ENCODE measurements around the gene ADGRL1. TPM values are rescaled to one million over a fixed set of nuclear protein-coding genes. Genes with fewer than 3 reads are reported as not detected.

ADGRL1 gene
- polyA plus RNA-seq, 1 of the 3 experiments (the other 2 are of a cell fraction) = 13.4 TPM

- Histone ChIP-seq H4K20me1 (ENCODE audit: insufficient read depth) (no peaks in the 10 kb centered on the region), H3K9me3 (no peaks in the 10 kb centered on the region), H3K9ac (no peak overlapping the region), H3K27ac (ENCODE audit: low read depth in 2 of 2, low read length in 1 of 2) (no peak overlapping the region), H3K79me2 (ENCODE audit: insufficient read depth) (peaks cover 19% of the 10 kb centered on the region), H3K27me3 (ENCODE audit: insufficient read depth) (no peaks in the 10 kb centered on the region), H3K4me1 (ENCODE audit: control insufficient read depth in 1 of 2, insufficient read depth in 2 of 2, low read depth in 1 of 2, low read length in 1 of 2) (peaks cover 0 to 7% of the 10 kb centered on the region in 2 experiments; a peak in 1 of 4 replicates), H3K9me2 (no peaks in the 10 kb centered on the region), H3F3A (replicated peaks; ENCODE audit: insufficient read depth) (peaks cover 20% of the 10 kb centered on the region), H3K36me3 (replicated peaks in 1 of 2; ENCODE audit: control insufficient read depth in 1 of 2, insufficient read depth in 2 of 2, low read length in 1 of 2) (no peaks in the 10 kb centered on the region), H3K4me2 (no peak overlapping the region), H2AFZ (ENCODE audit: low read depth) (no peak overlapping the region), H3K4me3 (ENCODE audit: low read depth in 2 of 2, low read length in 1 of 2) (no peak overlapping the region)
- WGBS (ENCODE audit: low lambda C conversion rate) = 98% methylated on average over 9 of the region's 9 CpGs
- ChIA-PET POLR2A (interaction anchor here (1.2 kb wide), 1 partner anchor 338 kb away, joined by 3 read pairs; no protein-coding TSS in a partner anchor), CTCF (interaction anchor here (0.6 to 18.9 kb wide), 7 partner anchors 8 to 266 kb away, joined by 3 to 256 read pairs (median 4); no protein-coding TSS in a partner anchor)
- DNase-seq = no peak
- TF ChIP-seq EP300 (IDR thresholded peaks at IDR 0.05; ENCODE audit: borderline replicate concordance in 1 of 2, low read depth in 1 of 2, low read length in 1 of 2) = no peak
- no peak for TF ChIP-seq SIN3A (IDR thresholded peaks at IDR 0.05; ENCODE audit: borderline replicate concordance, low read depth, low read length)
- TF ChIP-seq PBX3 (IDR thresholded peaks at IDR 0.05) = no peak
- TF ChIP-seq USF1 (IDR thresholded peaks at IDR 0.05; ENCODE audit: borderline replicate concordance, low read depth) = no peak
- no peak for TF ChIP-seq RXRA (IDR thresholded peaks at IDR 0.05; ENCODE audit: borderline replicate concordance, low read depth)
- TF ChIP-seq CTCF (IDR thresholded peaks at IDR 0.05) = no peak
- TF ChIP-seq SMC3 (IDR thresholded peaks at IDR 0.05; ENCODE audit: low read depth, low read length) = no peak
- TF ChIP-seq MXI1 (IDR thresholded peaks at IDR 0.05; ENCODE audit: low read depth, low read length) = no peak
- no peak for TF ChIP-seq YY1 (IDR thresholded peaks at IDR 0.05; ENCODE audit: low read depth)
- TF ChIP-seq IRF3 (IDR thresholded peaks at IDR 0.05; ENCODE audit: low read depth, low read length) = no peak
- TF ChIP-seq CHD2 (IDR thresholded peaks at IDR 0.05; ENCODE audit: low read length, partially characterized antibody) = no peak
- no peak for TF ChIP-seq TEAD4 (IDR thresholded peaks at IDR 0.05; ENCODE audit: borderline replicate concordance, insufficient read depth)
Measured at GRCh38 chr19:14139944-14140343, 66.0 kb downstream of the ADGRL1 start.
